CD4-positive, alpha-beta T cell treated with Interleukin-4 for 4 hours (primary cell): Measurements from ENCODE around the gene CAMK2N2.

Experiments used
- DNase-seq: peaks from one replicate; pipeline ENCODE4 v3.0.0-alpha.2; 2020

The CAMK2N2 gene

DNA sequence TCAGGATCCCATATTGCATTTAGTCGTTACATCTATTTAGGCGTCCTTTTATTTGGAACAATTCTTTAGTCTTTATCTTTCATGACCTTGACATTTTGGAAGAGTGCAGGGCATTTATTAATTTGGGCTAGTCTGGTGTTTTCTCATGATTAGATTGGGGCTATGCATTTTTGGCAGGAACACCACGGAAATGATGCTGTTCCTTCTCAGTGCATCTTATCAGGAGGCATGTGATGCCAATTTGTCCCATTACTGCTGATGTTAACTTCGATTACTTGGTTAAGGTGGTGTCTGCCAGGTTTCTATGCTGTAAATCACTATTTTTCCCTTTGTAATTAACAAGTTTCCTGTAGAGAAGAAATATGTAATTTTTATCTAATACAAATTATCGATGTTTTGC is 50.1 kb downstream of the CAMK2N2 start:
- no peak for DNase-seq
